Measurements from ENCODE around the gene TLR6.

TLR6 gene

GRCh38 chr4:38889143-38889542 is 32.5 kb upstream of the TLR6 start:
- peak; percentile 75 for ATAC-seq

GRCh38 chr4:38884254-38884653 is 27.6 kb upstream of the TLR6 start:
- no peak for ATAC-seq
- no peak for TF ChIP-seq ZFP3 (CRISPR knock-in tag; IDR thresholded peaks at IDR 0.05)

More at GRCh38 chr4:38889143-38889542, 32.5 kb upstream of the TLR6 start:
- TF ChIP-seq, protein P1, sequence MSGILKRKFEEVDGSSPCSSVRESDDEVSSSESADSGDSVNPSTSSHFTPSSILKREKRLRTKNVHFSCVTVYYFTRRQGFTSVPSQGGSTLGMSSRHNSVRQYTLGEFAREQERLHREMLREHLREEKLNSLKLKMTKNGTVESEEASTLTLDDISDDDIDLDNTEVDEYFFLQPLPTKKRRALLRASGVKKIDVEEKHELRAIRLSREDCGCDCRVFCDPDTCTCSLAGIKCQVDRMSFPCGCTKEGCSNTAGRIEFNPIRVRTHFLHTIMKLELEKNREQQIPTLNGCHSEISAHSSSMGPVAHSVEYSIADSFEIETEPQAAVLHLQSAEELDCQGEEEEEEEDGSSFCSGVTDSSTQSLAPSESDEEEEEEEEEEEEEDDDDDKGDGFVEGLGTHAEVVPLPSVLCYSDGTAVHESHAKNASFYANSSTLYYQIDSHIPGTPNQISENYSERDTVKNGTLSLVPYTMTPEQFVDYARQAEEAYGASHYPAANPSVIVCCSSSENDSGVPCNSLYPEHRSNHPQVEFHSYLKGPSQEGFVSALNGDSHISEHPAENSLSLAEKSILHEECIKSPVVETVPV (CRISPR knock-in tag; IDR thresholded peaks at IDR 0.05), result peak; percentile 54; the same call in 1 of the 2 replicates
- peak; percentile 69 for TF ChIP-seq ESRRG (CRISPR knock-in tag; IDR thresholded peaks at IDR 0.05)
- peak; percentile 93 for TF ChIP-seq PATZ1 (CRISPR knock-in tag; IDR thresholded peaks at IDR 0.05; ENCODE audit: borderline replicate concordance)
- peak; percentile 94 for TF ChIP-seq TOX (CRISPR knock-in tag; IDR thresholded peaks at IDR 0.05; ENCODE audit: borderline replicate concordance)
- peak; percentile 99 for TF ChIP-seq ISL1 (CRISPR knock-in tag; IDR thresholded peaks at IDR 0.05)
- TF ChIP-seq, protein P2, sequence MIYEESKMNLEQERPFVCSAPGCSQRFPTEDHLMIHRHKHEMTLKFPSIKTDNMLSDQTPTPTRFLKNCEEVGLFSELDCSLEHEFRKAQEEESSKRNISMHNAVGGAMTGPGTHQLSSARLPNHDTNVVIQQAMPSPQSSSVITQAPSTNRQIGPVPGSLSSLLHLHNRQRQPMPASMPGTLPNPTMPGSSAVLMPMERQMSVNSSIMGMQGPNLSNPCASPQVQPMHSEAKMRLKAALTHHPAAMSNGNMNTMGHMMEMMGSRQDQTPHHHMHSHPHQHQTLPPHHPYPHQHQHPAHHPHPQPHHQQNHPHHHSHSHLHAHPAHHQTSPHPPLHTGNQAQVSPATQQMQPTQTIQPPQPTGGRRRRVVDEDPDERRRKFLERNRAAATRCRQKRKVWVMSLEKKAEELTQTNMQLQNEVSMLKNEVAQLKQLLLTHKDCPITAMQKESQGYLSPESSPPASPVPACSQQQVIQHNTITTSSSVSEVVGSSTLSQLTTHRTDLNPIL (CRISPR knock-in tag; IDR thresholded peaks at IDR 0.05; ENCODE audit: low read depth), result peak; percentile 71
- TF ChIP-seq, protein P3, sequence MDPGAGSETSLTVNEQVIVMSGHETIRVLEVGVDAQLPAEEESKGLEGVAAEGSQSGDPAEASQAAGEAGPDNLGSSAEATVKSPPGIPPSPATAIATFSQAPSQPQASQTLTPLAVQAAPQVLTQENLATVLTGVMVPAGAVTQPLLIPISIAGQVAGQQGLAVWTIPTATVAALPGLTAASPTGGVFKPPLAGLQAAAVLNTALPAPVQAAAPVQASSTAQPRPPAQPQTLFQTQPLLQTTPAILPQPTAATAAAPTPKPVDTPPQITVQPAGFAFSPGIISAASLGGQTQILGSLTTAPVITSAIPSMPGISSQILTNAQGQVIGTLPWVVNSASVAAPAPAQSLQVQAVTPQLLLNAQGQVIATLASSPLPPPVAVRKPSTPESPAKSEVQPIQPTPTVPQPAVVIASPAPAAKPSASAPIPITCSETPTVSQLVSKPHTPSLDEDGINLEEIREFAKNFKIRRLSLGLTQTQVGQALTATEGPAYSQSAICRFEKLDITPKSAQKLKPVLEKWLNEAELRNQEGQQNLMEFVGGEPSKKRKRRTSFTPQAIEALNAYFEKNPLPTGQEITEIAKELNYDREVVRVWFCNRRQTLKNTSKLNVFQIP (CRISPR knock-in tag; IDR thresholded peaks at IDR 0.05; ENCODE audit: borderline replicate concordance, low read depth), result peak; percentile 60; the same call in 1 of the 2 replicates
- TF ChIP-seq ZC3H10 (CRISPR knock-in tag; IDR thresholded peaks at IDR 0.05), result peak; percentile 97
- TF ChIP-seq GLIS3 (CRISPR knock-in tag; IDR thresholded peaks at IDR 0.05), result no peak
- TF ChIP-seq TCF4 (CRISPR knock-in tag; IDR thresholded peaks at IDR 0.05; ENCODE audit: borderline replicate concordance), result no peak
- no peak for TF ChIP-seq ZNF70 (CRISPR knock-in tag; IDR thresholded peaks at IDR 0.05)

GRCh38 chr4:38876636-38877035 is 20.0 kb upstream of the TLR6 start:
- no peak for TF ChIP-seq CSDC2 (CRISPR knock-in tag; IDR thresholded peaks at IDR 0.05)
- no peak for TF ChIP-seq ESRRG (CRISPR knock-in tag; IDR thresholded peaks at IDR 0.05)
- no peak for TF ChIP-seq GLIS3 (CRISPR knock-in tag; IDR thresholded peaks at IDR 0.05)
- no peak for TF ChIP-seq ARNTL (CRISPR knock-in tag; IDR thresholded peaks at IDR 0.05; ENCODE audit: borderline replicate concordance, low read depth)
- no peak for TF ChIP-seq PPARA (CRISPR knock-in tag; IDR thresholded peaks at IDR 0.05; ENCODE audit: borderline replicate concordance)
- TF ChIP-seq BACH2 (CRISPR knock-in tag; IDR thresholded peaks at IDR 0.05; ENCODE audit: borderline replicate concordance), result no peak
- no peak for TF ChIP-seq TSHZ2 (CRISPR knock-in tag; IDR thresholded peaks at IDR 0.05)
- TF ChIP-seq ZC3H10 (CRISPR knock-in tag; IDR thresholded peaks at IDR 0.05), result no peak
- no peak for TF ChIP-seq ZNF70 (CRISPR knock-in tag; IDR thresholded peaks at IDR 0.05)
- TF ChIP-seq, protein P3 (CRISPR knock-in tag; IDR thresholded peaks at IDR 0.05; ENCODE audit: borderline replicate concordance, low read depth), result no peak
- TF ChIP-seq TOX (CRISPR knock-in tag; IDR thresholded peaks at IDR 0.05; ENCODE audit: borderline replicate concordance), result no peak
- no peak for TF ChIP-seq ZFP30 (CRISPR knock-in tag; IDR thresholded peaks at IDR 0.05)
- TF ChIP-seq ZFP3 (CRISPR knock-in tag; IDR thresholded peaks at IDR 0.05), result no peak
- TF ChIP-seq, protein P1 (CRISPR knock-in tag; IDR thresholded peaks at IDR 0.05), result no peak
- TF ChIP-seq OSR1 (CRISPR knock-in tag; IDR thresholded peaks at IDR 0.05), result no peak
- TF ChIP-seq PATZ1 (CRISPR knock-in tag; IDR thresholded peaks at IDR 0.05; ENCODE audit: borderline replicate concordance), result no peak
- TF ChIP-seq ZNF8 (CRISPR knock-in tag; IDR thresholded peaks at IDR 0.05), result no peak
- TF ChIP-seq, protein P2 (CRISPR knock-in tag; IDR thresholded peaks at IDR 0.05; ENCODE audit: low read depth), result no peak
- TF ChIP-seq RARB (CRISPR knock-in tag; IDR thresholded peaks at IDR 0.05), result no peak

More at GRCh38 chr4:38876636-38877035, 20.0 kb upstream of the TLR6 start:
- no peak for ATAC-seq

Measured in SK-N-SH treated with all-trans-retinoic acid at 6 μM for 48 hours (cell line).